ENCODE data around the gene PI3. TPM values are rescaled to one million over a fixed set of nuclear protein-coding genes. Genes with fewer than 3 reads are reported as not detected.

The PI3 gene
- total and polyA plus RNA-seq, 4 donors, result not detected

DNA sequence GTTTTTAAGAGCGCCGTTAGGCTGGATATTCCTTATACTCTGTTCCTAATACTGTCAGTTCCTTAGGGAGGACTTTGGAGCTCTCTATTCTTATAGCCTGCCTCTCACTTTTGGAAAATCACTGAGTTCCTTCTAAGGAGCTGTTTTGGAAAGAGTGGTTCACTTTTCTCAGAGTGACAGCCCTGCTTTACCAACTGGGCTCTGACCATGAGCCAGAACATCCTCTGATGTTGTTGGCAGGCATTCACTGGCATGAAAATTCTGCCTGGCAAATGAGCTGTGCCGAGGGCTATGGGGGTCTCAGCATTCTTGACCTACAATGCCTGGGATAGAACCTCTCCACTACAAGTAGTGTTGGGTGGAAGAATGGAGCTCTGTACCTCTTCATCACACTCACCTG is 17.2 kb downstream of the PI3 start:
- WGBS, result 89% methylated on average over 3 of the region's 3 CpGs
- Histone ChIP-seq H3K27ac (ENCODE audit: low read depth in 1 of 2, low read length in 2 of 2) (no peak overlapping the region), H3K9me3 (ENCODE audit: control insufficient read depth in 4 of 4, low read length in 3 of 4) (no peaks in the 10 kb centered on the region)

DNA sequence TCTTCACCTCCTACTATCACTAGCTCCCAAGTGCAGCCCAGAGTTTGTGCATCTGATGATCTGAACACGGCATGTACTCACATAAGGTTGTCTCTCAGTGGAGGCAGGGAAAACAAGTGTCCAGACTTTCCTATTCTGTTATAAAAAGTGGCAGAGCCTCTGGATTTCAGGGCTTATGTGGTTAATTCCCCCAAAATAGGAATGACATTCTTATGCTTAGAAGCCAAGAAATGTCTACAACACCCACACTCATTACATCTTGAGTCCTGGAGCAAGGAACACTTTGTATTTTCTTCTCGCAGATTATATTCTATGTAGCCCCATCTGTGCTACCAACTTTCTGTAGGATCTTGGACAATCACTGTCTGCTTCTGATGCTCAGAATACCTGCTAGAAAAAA is 18.6 kb downstream of the PI3 start:
- 86% methylated on average over 2 of the region's 2 CpGs for WGBS
- DNase-seq (ENCODE audit: low spot score), result no peak
- H3K27ac ChIP-seq (ENCODE audit: low read depth in 1 of 2, low read length in 2 of 2), result no peak overlapping the region
- TF ChIP-seq JUND (IDR thresholded peaks at IDR 0.05) (no peak), TAF1 (conservative IDR thresholded peaks at IDR 0.05) (no peak), ATF3 (IDR thresholded peaks at IDR 0.05) (no peak), EGR1 (IDR thresholded peaks at IDR 0.05; ENCODE audit: low read depth in 2 of 2) (no peak), GABPA (IDR thresholded peaks at IDR 0.05 in 1 of 2, conservative IDR thresholded peaks at IDR 0.05 in 1 of 2) (no peak), RAD21 (IDR thresholded peaks at IDR 0.05) (no peak), ZBTB33 (IDR thresholded peaks at IDR 0.05) (no peak), HNF4G (IDR thresholded peaks at IDR 0.05) (no peak), YY1 (IDR thresholded peaks at IDR 0.05) (no peak), FOXA2 (IDR thresholded peaks at IDR 0.05) (no peak)
- TF ChIP-seq, protein P1, sequence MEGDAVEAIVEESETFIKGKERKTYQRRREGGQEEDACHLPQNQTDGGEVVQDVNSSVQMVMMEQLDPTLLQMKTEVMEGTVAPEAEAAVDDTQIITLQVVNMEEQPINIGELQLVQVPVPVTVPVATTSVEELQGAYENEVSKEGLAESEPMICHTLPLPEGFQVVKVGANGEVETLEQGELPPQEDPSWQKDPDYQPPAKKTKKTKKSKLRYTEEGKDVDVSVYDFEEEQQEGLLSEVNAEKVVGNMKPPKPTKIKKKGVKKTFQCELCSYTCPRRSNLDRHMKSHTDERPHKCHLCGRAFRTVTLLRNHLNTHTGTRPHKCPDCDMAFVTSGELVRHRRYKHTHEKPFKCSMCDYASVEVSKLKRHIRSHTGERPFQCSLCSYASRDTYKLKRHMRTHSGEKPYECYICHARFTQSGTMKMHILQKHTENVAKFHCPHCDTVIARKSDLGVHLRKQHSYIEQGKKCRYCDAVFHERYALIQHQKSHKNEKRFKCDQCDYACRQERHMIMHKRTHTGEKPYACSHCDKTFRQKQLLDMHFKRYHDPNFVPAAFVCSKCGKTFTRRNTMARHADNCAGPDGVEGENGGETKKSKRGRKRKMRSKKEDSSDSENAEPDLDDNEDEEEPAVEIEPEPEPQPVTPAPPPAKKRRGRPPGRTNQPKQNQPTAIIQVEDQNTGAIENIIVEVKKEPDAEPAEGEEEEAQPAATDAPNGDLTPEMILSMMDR (IDR thresholded peaks at IDR 0.05; ENCODE audit: low read depth, low read length, missing input control), result no peak

More for the DNA sequence above, 17.2 kb downstream of the PI3 start:
- Histone ChIP-seq H3K4me1 (ENCODE audit: control insufficient read depth in 4 of 4, insufficient read depth in 4 of 4, low read length in 3 of 4) (no peaks in the 10 kb centered on the region), H3K36me3 (ENCODE audit: control insufficient read depth in 4 of 4, insufficient read depth in 3 of 4, low read depth in 1 of 4, low read length in 3 of 4) (no peaks in the 10 kb centered on the region), H3K27me3 (ENCODE audit: control insufficient read depth in 4 of 4, insufficient read depth in 4 of 4, low read length in 3 of 4) (no peaks in the 10 kb centered on the region), H3K9ac (ENCODE audit: low read depth in 1 of 2, low read length in 2 of 2) (no peak overlapping the region), H3K4me3 (ENCODE audit: low read depth in 1 of 3, low read length in 3 of 3) (no peak overlapping the region)
- TF ChIP-seq, protein P2, sequence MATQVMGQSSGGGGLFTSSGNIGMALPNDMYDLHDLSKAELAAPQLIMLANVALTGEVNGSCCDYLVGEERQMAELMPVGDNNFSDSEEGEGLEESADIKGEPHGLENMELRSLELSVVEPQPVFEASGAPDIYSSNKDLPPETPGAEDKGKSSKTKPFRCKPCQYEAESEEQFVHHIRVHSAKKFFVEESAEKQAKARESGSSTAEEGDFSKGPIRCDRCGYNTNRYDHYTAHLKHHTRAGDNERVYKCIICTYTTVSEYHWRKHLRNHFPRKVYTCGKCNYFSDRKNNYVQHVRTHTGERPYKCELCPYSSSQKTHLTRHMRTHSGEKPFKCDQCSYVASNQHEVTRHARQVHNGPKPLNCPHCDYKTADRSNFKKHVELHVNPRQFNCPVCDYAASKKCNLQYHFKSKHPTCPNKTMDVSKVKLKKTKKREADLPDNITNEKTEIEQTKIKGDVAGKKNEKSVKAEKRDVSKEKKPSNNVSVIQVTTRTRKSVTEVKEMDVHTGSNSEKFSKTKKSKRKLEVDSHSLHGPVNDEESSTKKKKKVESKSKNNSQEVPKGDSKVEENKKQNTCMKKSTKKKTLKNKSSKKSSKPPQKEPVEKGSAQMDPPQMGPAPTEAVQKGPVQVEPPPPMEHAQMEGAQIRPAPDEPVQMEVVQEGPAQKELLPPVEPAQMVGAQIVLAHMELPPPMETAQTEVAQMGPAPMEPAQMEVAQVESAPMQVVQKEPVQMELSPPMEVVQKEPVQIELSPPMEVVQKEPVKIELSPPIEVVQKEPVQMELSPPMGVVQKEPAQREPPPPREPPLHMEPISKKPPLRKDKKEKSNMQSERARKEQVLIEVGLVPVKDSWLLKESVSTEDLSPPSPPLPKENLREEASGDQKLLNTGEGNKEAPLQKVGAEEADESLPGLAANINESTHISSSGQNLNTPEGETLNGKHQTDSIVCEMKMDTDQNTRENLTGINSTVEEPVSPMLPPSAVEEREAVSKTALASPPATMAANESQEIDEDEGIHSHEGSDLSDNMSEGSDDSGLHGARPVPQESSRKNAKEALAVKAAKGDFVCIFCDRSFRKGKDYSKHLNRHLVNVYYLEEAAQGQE (IDR thresholded peaks at IDR 0.05), result no peak
- no peak for TF ChIP-seq GABPA (IDR thresholded peaks at IDR 0.05 in 1 of 2, conservative IDR thresholded peaks at IDR 0.05 in 1 of 2)
- no peak for TF ChIP-seq ATF3 (IDR thresholded peaks at IDR 0.05)
- no peak for TF ChIP-seq ZBTB33 (IDR thresholded peaks at IDR 0.05)
- TF ChIP-seq MAX (IDR thresholded peaks at IDR 0.05), result no peak
- no peak for TF ChIP-seq NR2F2 (IDR thresholded peaks at IDR 0.05)
- no peak for TF ChIP-seq RAD21 (IDR thresholded peaks at IDR 0.05)
- TF ChIP-seq JUND (IDR thresholded peaks at IDR 0.05), result no peak
- no peak for TF ChIP-seq FOXA1 (IDR thresholded peaks at IDR 0.05)
- no peak for TF ChIP-seq HNF4G (IDR thresholded peaks at IDR 0.05)
- no peak for TF ChIP-seq RXRA (IDR thresholded peaks at IDR 0.05)
- no peak for TF ChIP-seq TAF1 (conservative IDR thresholded peaks at IDR 0.05)
- TF ChIP-seq SP1 (IDR thresholded peaks at IDR 0.05), result no peak
- no peak for DNase-seq (ENCODE audit: low spot score)

More for the DNA sequence above, 18.6 kb downstream of the PI3 start:
- no peaks in the 10 kb centered on the region for H3K36me3 ChIP-seq (ENCODE audit: control insufficient read depth in 4 of 4, insufficient read depth in 3 of 4, low read depth in 1 of 4, low read length in 3 of 4)
- no peaks in the 10 kb centered on the region for H3K27me3 ChIP-seq (ENCODE audit: control insufficient read depth in 4 of 4, insufficient read depth in 4 of 4, low read length in 3 of 4)
- H3K9ac ChIP-seq (ENCODE audit: low read depth in 1 of 2, low read length in 2 of 2), result no peak overlapping the region
- H3K4me3 ChIP-seq (ENCODE audit: low read depth in 1 of 3, low read length in 3 of 3), result no peak overlapping the region
- H3K4me1 ChIP-seq (ENCODE audit: control insufficient read depth in 4 of 4, insufficient read depth in 4 of 4, low read length in 3 of 4), result no peaks in the 10 kb centered on the region
- H3K9me3 ChIP-seq (ENCODE audit: control insufficient read depth in 4 of 4, low read length in 3 of 4), result no peaks in the 10 kb centered on the region
